ENCODE measurements around the gene CLMP. TPM values are rescaled to one million over a fixed set of nuclear protein-coding genes. Genes with fewer than 3 reads are reported as not detected.

Gene CLMP
- total and polyA plus RNA-seq, 9 of the 15 experiments (the other 6 are each of a cell fraction or from before 2014, with no cell fraction given), result 0.02 to 0.15 (median 0.03) TPM; not detected in 6

DNA sequence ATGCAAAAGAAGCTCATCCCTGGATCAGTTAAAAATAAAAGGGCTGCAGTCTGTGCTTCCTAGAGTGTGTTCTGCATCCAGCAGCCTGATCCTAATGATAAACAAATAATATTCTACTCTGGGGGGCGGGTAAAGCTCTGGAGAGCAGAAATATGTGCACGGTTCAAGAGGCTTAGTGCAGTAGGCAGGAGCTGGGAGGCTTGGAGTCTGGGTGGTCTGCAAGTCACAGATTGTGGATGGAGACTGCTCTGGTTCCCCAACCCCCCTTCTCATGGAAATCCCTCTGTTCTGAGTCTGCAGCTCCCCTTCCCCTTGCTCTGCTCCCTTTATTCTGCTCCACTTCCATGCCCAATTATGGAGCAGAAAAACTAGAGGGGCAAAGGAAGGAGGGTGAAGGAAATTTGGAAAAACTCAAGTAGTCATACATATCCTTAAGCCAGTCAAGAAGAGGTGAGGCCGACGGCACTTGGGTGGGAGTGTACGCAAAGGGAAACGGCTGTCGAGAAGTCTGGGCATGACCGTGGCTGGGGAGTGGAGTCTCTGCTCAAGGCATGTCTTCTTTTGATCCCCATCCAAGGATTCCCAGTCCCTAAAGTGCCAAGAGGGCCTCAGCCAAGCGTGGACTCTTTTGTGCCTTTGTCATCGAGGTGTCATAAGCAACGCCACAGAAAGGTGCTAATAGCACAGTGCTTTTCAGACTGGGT, 16.3 kb upstream of the CLMP start (continued):
- TF ChIP-seq ARNT (IDR thresholded peaks at IDR 0.05), result no peak
- TF ChIP-seq, protein P1, sequence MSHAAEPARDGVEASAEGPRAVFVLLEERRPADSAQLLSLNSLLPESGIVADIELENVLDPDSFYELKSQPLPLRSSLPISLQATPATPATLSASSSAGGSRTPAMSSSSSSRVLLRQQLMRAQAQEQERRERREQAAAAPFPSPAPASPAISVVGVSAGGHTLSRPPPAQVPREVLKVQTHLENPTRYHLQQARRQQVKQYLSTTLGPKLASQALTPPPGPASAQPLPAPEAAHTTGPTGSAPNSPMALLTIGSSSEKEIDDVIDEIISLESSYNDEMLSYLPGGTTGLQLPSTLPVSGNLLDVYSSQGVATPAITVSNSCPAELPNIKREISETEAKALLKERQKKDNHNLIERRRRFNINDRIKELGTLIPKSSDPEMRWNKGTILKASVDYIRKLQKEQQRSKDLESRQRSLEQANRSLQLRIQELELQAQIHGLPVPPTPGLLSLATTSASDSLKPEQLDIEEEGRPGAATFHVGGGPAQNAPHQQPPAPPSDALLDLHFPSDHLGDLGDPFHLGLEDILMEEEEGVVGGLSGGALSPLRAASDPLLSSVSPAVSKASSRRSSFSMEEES (CRISPR knock-in tag; IDR thresholded peaks at IDR 0.05), result no peak
- no peak for TF ChIP-seq TRIM28 (IDR thresholded peaks at IDR 0.05)
- TF ChIP-seq, protein P2, sequence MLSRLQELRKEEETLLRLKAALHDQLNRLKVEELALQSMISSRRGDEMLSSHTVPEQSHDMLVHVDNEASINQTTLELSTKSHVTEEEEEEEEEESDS (CRISPR knock-in tag; IDR thresholded peaks at IDR 0.05), result no peak
- TF ChIP-seq TSC22D4 (tag; IDR thresholded peaks at IDR 0.05), result no peak

DNA sequence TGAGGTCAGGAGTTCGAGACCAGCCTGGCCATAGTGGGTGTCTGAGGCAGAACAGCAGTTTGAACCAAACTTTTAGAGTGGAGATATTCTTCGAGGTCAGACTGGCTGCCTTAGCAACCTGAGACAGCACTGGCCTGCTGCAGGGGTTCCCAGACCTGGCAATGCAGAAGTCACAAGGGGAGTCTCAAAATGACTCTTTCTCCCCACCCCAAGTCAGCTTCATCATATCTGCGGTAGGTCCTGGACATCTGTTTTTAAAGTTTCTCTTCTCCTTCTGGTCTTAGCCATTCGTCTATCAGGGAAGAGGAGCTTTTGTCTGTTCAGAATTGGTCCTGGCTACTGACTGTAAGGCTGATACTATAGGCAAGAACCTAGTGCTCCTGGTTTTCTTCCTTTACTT, 14.5 kb upstream of the CLMP start:
- Histone ChIP-seq H3K79me2 (ENCODE audit: control insufficient read depth, insufficient read depth, low read length) (no peaks in the 10 kb centered on the region), H4K20me1 (replicated peaks; ENCODE audit: control insufficient read depth, insufficient read depth, low read length) (no peaks in the 10 kb centered on the region), H3K4me1 (replicated peaks in 1 of 2; ENCODE audit: control insufficient read depth in 2 of 2, insufficient read depth in 2 of 2, low read length in 2 of 2) (no peaks in the 10 kb centered on the region), H3K9me1 (ENCODE audit: control insufficient read depth, insufficient read depth, low read length) (no peaks in the 10 kb centered on the region), H3K4me3 (no peak overlapping the region), H3K4me2 (ENCODE audit: insufficient read depth, low read length) (no peak overlapping the region), H3K27ac (ENCODE audit: extremely low read depth, low read depth, low read length) (no peak overlapping the region), H3K9ac (ENCODE audit: insufficient read depth in 1 of 2, low read depth in 2 of 2, low read length in 2 of 2) (no peak overlapping the region), H2AFZ (ENCODE audit: low read depth, low read length) (no peak overlapping the region), H3K36me3 (ENCODE audit: control insufficient read depth, insufficient read depth, low read length) (no peaks in the 10 kb centered on the region), H3K27me3 (ENCODE audit: control insufficient read depth in 2 of 2, insufficient read depth in 2 of 2, low read length in 2 of 2) (peaks cover 16 to 17% of the 10 kb centered on the region in 2 experiments; a peak in 4 of 5 replicates), H3K9me3 (replicated peaks; ENCODE audit: control insufficient read depth, insufficient read depth, low read depth, low read length) (no peaks in the 10 kb centered on the region)
- BruUV-seq (replicated peaks), result no TSS peak
- ChIA-PET POLR2A (interaction anchor here (1.1 kb wide), 1 partner anchor 52 kb away, joined by 3 read pairs; no protein-coding TSS in a partner anchor), CTCF (ENCODE audit: low intra/inter-chr PET ratio) (no interaction called here)
- DNase-seq (ENCODE audit: extremely low read depth in 1 of 4, low spot score in 3 of 4) (no peak), ATAC-seq (no peak), FAIRE-seq (no peak)
- 0% methylated on average over 4 of the region's 4 CpGs for WGBS (ENCODE audit: insufficient coverage, low coverage, missing lambda C conversion rate)
- intact Hi-C loops (cut with micrococcal nuclease), result no loop called here
- in situ Hi-C loops (cut with MboI), result no loop called here
- TF ChIP-seq, protein P3, sequence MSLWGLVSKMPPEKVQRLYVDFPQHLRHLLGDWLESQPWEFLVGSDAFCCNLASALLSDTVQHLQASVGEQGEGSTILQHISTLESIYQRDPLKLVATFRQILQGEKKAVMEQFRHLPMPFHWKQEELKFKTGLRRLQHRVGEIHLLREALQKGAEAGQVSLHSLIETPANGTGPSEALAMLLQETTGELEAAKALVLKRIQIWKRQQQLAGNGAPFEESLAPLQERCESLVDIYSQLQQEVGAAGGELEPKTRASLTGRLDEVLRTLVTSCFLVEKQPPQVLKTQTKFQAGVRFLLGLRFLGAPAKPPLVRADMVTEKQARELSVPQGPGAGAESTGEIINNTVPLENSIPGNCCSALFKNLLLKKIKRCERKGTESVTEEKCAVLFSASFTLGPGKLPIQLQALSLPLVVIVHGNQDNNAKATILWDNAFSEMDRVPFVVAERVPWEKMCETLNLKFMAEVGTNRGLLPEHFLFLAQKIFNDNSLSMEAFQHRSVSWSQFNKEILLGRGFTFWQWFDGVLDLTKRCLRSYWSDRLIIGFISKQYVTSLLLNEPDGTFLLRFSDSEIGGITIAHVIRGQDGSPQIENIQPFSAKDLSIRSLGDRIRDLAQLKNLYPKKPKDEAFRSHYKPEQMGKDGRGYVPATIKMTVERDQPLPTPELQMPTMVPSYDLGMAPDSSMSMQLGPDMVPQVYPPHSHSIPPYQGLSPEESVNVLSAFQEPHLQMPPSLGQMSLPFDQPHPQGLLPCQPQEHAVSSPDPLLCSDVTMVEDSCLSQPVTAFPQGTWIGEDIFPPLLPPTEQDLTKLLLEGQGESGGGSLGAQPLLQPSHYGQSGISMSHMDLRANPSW (CRISPR knock-in tag; IDR thresholded peaks at IDR 0.05), result no peak

Measured in K562 (cell line).